ENCODE results near the gene CDH26. TPM values are rescaled to one million over a fixed set of nuclear protein-coding genes. Genes with fewer than 3 reads are reported as not detected.

CDH26 gene
- total RNA-seq, 6 experiments from 2014 or later = 0.17 to 0.27 TPM; not detected in 4

- Mint-ChIP-seq H3K27ac (no peak overlapping the region), H3K9me3 (no peaks in the 10 kb centered on the region), H3K27me3 (ENCODE audit: insufficient read depth) (peaks cover 11% of the 10 kb centered on the region), H3K36me3 (ENCODE audit: low read depth) (no peaks in the 10 kb centered on the region), H3K4me1 (ENCODE audit: low read depth) (peaks cover 18% of the 10 kb centered on the region), H3K4me3 (no peak overlapping the region)
- no peak for TF ChIP-seq CTCF (IDR thresholded peaks at IDR 0.05)
- no peak for DNase-seq
Measured at GRCh38 chr20:60008130-60008808, 50.0 kb downstream of the CDH26 start.

- no peaks in the 10 kb centered on the region for H3K36me3 Mint-ChIP-seq (ENCODE audit: low read depth)
- TF ChIP-seq CTCF (IDR thresholded peaks at IDR 0.05) = no peak
- no peak overlapping the region for H3K4me3 Mint-ChIP-seq
- H3K27me3 Mint-ChIP-seq (ENCODE audit: insufficient read depth) = peaks cover 11% of the 10 kb centered on the region
- peaks cover 29% of the 10 kb centered on the region for H3K4me1 Mint-ChIP-seq (ENCODE audit: low read depth)
- H3K9me3 Mint-ChIP-seq = no peaks in the 10 kb centered on the region
- H3K27ac Mint-ChIP-seq = no peak overlapping the region
- no peak for DNase-seq
Measured at GRCh38 chr20:60009318-60009717, 51.1 kb downstream of the CDH26 start.

GRCh38 chr20:60009826-60010616 lies 51.8 kb downstream of the CDH26 start:
- H3K4me1 Mint-ChIP-seq (ENCODE audit: low read depth) = peaks cover 33% of the 10 kb centered on the region
- H3K36me3 Mint-ChIP-seq (ENCODE audit: low read depth) = no peaks in the 10 kb centered on the region
- DNase-seq = no peak

GRCh38 chr20:60010689-60011458 lies 52.7 kb downstream of the CDH26 start:
- H3K36me3 Mint-ChIP-seq (ENCODE audit: low read depth) = no peaks in the 10 kb centered on the region
- peaks cover 6% of the 10 kb centered on the region for H3K9me3 Mint-ChIP-seq
- H3K4me3 Mint-ChIP-seq = no peak overlapping the region
- DNase-seq = no peak
- no peak for TF ChIP-seq CTCF (IDR thresholded peaks at IDR 0.05)
- H3K4me1 Mint-ChIP-seq (ENCODE audit: low read depth) = peaks cover 33% of the 10 kb centered on the region
- H3K27me3 Mint-ChIP-seq (ENCODE audit: insufficient read depth) = peaks cover 11% of the 10 kb centered on the region
- no peak overlapping the region for H3K27ac Mint-ChIP-seq

More at GRCh38 chr20:60009826-60010616, 51.8 kb downstream of the CDH26 start:
- H3K9me3 Mint-ChIP-seq = no peaks in the 10 kb centered on the region
- H3K27ac Mint-ChIP-seq = no peak overlapping the region
- no peak overlapping the region for H3K4me3 Mint-ChIP-seq
- peaks cover 11% of the 10 kb centered on the region for H3K27me3 Mint-ChIP-seq (ENCODE audit: insufficient read depth)
- TF ChIP-seq CTCF (IDR thresholded peaks at IDR 0.05) = peak; percentile 41; the same call in 1 of the 2 replicates
